Gastroesophageal sphincter (tissue), 4 donors: ENCODE results near the gene CCDC9. TPM values are rescaled to one million over a fixed set of nuclear protein-coding genes. Genes with fewer than 3 reads are reported as not detected.

Experiments used
- ATAC-seq: fragments of 150-250 bp; one replicate; pipeline ENCODE4 v1.9.1; 2016; ENCODE audit warnings: mild to moderate bottlenecking, moderate library complexity
- H3K27ac ChIP-seq, 4 donors: fragments of 200-600 bp; sonication (generic) in 3 of 4; 1 replicate in 3 of 4; 2 replicates in 1 of 4; pipeline ENCODE4 v1.5.1; 2016 to 2019
- H3K27me3 ChIP-seq: fragments of 200-600 bp; sonication (generic); one replicate; pipeline ENCODE4 v1.5.1; 2019
- H3K36me3 ChIP-seq, 2 donors: fragments of 200-600 bp; sonication (generic); one replicate each; pipeline ENCODE4 v1.5.1; 2019; ENCODE audit warnings: control low read depth in 1 of 2
- H3K4me1 ChIP-seq, 3 donors: fragments of 200-600 bp; sonication (generic); 1 replicate in 2 of 3; 2 replicates in 1 of 3; pipeline ENCODE4 v1.5.1; 2016 to 2019; ENCODE audit warnings: control low read depth in 2 of 3
- H3K4me3 ChIP-seq, 2 donors: fragments of 200-600 bp; sonication (generic); one replicate each; pipeline ENCODE4 v1.5.1; 2019; ENCODE audit warnings: mild to moderate bottlenecking in 1 of 2, moderate library complexity in 1 of 2
- H3K9me3 ChIP-seq, 3 donors: fragments of 200-600 bp; sonication (generic); one replicate each; pipeline ENCODE4 v1.5.1; 2017 to 2019; ENCODE audit warnings: control low read depth in 2 of 3
- EP300 ChIP-seq: sonication (generic); formaldehyde crosslinking; IDR thresholded peaks from one replicate; pipeline ENCODE4 v1.6.1; 2017; ENCODE audit warnings: antibody characterized with exemption, mild to moderate bottlenecking
- POLR2A ChIP-seq, 2 donors: fragments of 450-650 bp; IDR thresholded peaks; one replicate each; pipeline ENCODE4 v1.6.1; 2017; ENCODE audit warnings: antibody characterized with exemption in 2 of 2, mild to moderate bottlenecking in 2 of 2, moderate library complexity in 1 of 2
- POLR2AphosphoS5 ChIP-seq: sonication (generic); formaldehyde crosslinking; IDR thresholded peaks from one replicate; pipeline ENCODE4 v1.6.1; 2017; ENCODE audit warnings: antibody characterized with exemption
- WGBS, 2 donors: methylation state at CpG; one replicate each; pipeline ENCODE4 v1.1.5; 2018; ENCODE audit warnings: low coverage in 1 of 2; 5-methylcytosine and 5-hydroxymethylcytosine counted together
- total RNA-seq, 4 donors: library from RNA; depleted of rRNA; stranded (reverse); fragments of >200 nt; gene quantifications; one replicate each; pipeline ENCODE4 v1.1.0, GENCODE V29; 2016
- TF ChIP-seq, protein P1 (sequence below), 4 experiments: fragments of 200-600 bp in 2 of 4; fragments of 450-650 bp in 2 of 4; sonication (generic) in 1 of 4; IDR thresholded peaks; one replicate each; pipeline ENCODE4 v1.5.1; 2017 to 2019; ENCODE audit warnings: antibody characterized with exemption in 4 of 4, mild to moderate bottlenecking in 2 of 4, moderate library complexity in 2 of 4

The CCDC9 gene
- total RNA-seq, 4 donors from 2014 or later: 17.3 to 36.9 (median 28.5) TPM

GRCh38 chr19:47236072-47236675 lies 20.2 kb upstream of the CCDC9 start:
- Histone ChIP-seq H3K36me3 (no peaks in the 10 kb centered on the region), H3K4me1 (peaks cover 0 to 42% (median 22%) of the 10 kb centered on the region in 3 donors), H3K27ac (no peak overlapping the region), H3K9me3 (no peaks in the 10 kb centered on the region), H3K27me3 (no peaks in the 10 kb centered on the region), H3K4me3 (no peak overlapping the region)
- 79 to 88% methylated on average over 5 to 9 of the region's 12 CpGs for WGBS, 2 donors
- no peak for TF ChIP-seq POLR2AphosphoS5
- TF ChIP-seq EP300: no peak
- TF ChIP-seq, protein P1, sequence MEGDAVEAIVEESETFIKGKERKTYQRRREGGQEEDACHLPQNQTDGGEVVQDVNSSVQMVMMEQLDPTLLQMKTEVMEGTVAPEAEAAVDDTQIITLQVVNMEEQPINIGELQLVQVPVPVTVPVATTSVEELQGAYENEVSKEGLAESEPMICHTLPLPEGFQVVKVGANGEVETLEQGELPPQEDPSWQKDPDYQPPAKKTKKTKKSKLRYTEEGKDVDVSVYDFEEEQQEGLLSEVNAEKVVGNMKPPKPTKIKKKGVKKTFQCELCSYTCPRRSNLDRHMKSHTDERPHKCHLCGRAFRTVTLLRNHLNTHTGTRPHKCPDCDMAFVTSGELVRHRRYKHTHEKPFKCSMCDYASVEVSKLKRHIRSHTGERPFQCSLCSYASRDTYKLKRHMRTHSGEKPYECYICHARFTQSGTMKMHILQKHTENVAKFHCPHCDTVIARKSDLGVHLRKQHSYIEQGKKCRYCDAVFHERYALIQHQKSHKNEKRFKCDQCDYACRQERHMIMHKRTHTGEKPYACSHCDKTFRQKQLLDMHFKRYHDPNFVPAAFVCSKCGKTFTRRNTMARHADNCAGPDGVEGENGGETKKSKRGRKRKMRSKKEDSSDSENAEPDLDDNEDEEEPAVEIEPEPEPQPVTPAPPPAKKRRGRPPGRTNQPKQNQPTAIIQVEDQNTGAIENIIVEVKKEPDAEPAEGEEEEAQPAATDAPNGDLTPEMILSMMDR (IDR thresholded peaks at IDR 0.05): no peak
- no peak for TF ChIP-seq POLR2A (IDR thresholded peaks at IDR 0.05)
- ATAC-seq: no peak

GRCh38 chr19:47239152-47239551 lies 17.2 kb upstream of the CCDC9 start:
- no peak for ATAC-seq
- Histone ChIP-seq H3K4me3 (peak overlapping the region; percentile 3 to 48), H3K27me3 (no peaks in the 10 kb centered on the region), H3K36me3 (no peaks in the 10 kb centered on the region), H3K27ac (peak overlapping the region in 3 of 4 donors; percentile 29 to 62 (median 52)), H3K4me1 (peaks cover 0 to 50% (median 28%) of the 10 kb centered on the region in 3 donors), H3K9me3 (no peaks in the 10 kb centered on the region)
- TF ChIP-seq POLR2AphosphoS5 (no peak), EP300 (no peak), POLR2A (IDR thresholded peaks at IDR 0.05) (no peak)
- TF ChIP-seq, protein P1 (IDR thresholded peaks at IDR 0.05): no peak
- 22% methylated on average over 7 of the region's 16 CpGs; no CpG with 5 or more reads in 1 of the 2 donors for WGBS, 2 donors

GRCh38 chr19:47239610-47240296 lies 16.6 kb upstream of the CCDC9 start:
- H3K9me3 ChIP-seq: no peaks in the 10 kb centered on the region
- no peaks in the 10 kb centered on the region for H3K27me3 ChIP-seq
- no peaks in the 10 kb centered on the region for H3K36me3 ChIP-seq
- H3K4me1 ChIP-seq: peaks cover 0 to 56% (median 31%) of the 10 kb centered on the region in 3 donors
- H3K27ac ChIP-seq: peak overlapping the region in 3 of 4 donors; percentile 29 to 62 (median 52)
- peak; percentile 57 for ATAC-seq
- H3K4me3 ChIP-seq: peak overlapping the region; percentile 3 to 48
- TF ChIP-seq, protein P1 (IDR thresholded peaks at IDR 0.05): no peak
- no peak for TF ChIP-seq POLR2A (IDR thresholded peaks at IDR 0.05)
- no peak for TF ChIP-seq EP300
- no peak for TF ChIP-seq POLR2AphosphoS5
- WGBS, 2 donors: no CpG with 5 or more reads among the region's 62 CpGs

- peak overlapping the region in 2 of 4 donors; percentile 1 to 12 for H3K27ac ChIP-seq
- TF ChIP-seq POLR2AphosphoS5 (no peak), POLR2A (IDR thresholded peaks at IDR 0.05) (no peak), EP300 (no peak)
- TF ChIP-seq, protein P1 (IDR thresholded peaks at IDR 0.05): no peak
- no peak overlapping the region for H3K4me3 ChIP-seq
- H3K27me3 ChIP-seq: no peaks in the 10 kb centered on the region
- no peak for ATAC-seq
- peaks cover 0 to 56% (median 31%) of the 10 kb centered on the region in 3 donors for H3K4me1 ChIP-seq
- H3K36me3 ChIP-seq: no peaks in the 10 kb centered on the region
- WGBS, 2 donors: 40% methylated on average over 1 of the region's 6 CpGs; no CpG with 5 or more reads in 1 of the 2 donors
- H3K9me3 ChIP-seq: no peaks in the 10 kb centered on the region
These were observed 15.8 kb upstream of the CCDC9 start for GRCh38 chr19:47240556-47240955.
